Endometrium (tissue), 2 donors: ENCODE measurements around the gene REM1.

ENCODE experiments used
- FAIRE-seq: peaks from 2 replicates; lab custom pipeline; 2012; peaks lifted over from hg19 to GRCh38; lab: Jason Lieb, UNC
- donor health status: control.
- donor health status: control.

The REM1 gene

GRCh38 chr20:31523361-31524283 is 48.5 kb downstream of the REM1 start:
- FAIRE-seq = no peak

GRCh38 chr20:31527266-31527665 is 52.2 kb downstream of the REM1 start:
- no peak for FAIRE-seq
